GM19035 (cell line): Measurements from ENCODE around the gene KLHL33.
"Not testable (repeated sequence)": the region's sequence is repeated elsewhere in the genome, so short reads cannot be mapped to it uniquely, and the experiment has no call there.

Experiments
- ATAC-seq: cut with Tn5 transposase; IDR thresholded peaks from one replicate; pipeline ENCODE4 v1.9.1; 2021; ENCODE audit not compliant: unreplicated experiment

Gene KLHL33

DNA sequence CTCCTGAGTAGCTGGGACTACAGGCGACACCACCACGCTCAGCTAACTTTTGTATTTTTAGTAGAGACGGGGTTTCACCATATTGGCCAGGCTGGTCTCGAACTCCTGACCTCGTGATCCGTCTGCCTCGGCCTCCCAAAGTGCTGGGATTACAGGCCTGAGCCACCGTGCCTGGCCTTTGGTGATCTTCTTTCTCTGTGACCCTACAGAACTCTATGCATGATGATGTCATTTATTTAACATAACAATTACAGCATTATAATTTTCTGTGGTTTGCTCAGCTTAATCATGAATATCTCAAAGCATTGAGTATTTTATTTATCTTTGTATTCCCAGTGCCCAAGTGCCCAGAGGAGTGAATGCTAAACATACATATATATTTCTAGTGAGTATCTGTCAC is 16.9 kb upstream of the KLHL33 start:
- ATAC-seq, result not testable (repeated sequence)

DNA sequence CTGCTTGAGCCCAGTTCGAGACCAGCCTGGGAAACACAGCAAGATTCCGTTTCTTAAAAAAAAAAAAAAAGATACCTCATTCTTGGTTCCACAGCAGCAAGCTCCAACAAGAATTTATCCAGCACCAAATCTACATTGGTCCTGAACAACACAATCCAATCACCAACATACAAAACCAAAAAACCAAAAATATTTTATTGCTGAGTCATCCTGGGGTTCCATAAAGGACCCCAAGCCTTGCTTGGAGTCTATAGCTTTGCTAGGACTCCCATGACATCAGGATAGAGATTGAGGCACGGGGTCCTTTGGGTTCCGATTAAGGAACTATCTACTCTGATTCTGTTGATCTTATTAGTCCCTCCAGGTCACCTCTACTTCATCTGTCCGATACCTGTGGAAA is 10.9 kb upstream of the KLHL33 start:
- ATAC-seq, result no peak

DNA sequence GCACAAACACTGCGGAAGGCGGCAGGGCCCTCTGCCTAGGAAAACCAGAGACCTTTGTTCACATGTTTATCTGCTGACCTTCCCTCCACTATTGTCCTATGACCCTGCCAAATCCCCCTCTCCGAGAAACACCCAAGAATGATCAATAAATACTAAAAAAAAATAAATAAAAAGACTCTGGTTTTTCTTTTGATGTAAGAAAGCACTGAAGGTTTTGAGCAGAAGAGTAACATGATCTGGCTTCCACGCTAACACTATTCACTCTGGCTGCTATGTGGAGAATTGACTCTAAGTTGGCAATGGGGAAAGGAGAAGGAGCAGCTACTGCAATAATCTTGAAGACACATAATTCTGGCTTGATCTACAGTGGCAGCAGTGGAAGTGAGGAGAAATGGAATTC is 7.7 kb upstream of the KLHL33 start:
- not testable (repeated sequence) for ATAC-seq

DNA sequence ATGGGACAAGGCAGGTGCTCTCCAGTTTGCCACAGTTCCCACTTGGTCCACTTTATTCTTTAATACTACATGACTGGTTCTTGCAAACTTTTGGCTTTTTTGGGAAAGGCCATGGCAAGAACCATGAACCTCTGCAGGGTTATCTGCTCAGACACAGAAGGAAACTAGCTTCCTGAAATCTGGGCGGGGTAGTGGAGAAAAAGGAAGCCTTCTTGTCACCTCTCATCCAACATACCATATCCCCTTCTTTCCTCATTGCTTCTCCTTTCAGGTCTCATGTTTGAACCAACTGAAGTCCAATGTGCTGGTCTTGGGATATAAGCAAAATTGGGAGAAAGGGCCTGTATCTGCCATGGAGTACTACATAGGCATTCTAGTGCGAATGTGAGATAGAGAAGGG is 5.5 kb upstream of the KLHL33 start:
- ATAC-seq, result no peak

DNA sequence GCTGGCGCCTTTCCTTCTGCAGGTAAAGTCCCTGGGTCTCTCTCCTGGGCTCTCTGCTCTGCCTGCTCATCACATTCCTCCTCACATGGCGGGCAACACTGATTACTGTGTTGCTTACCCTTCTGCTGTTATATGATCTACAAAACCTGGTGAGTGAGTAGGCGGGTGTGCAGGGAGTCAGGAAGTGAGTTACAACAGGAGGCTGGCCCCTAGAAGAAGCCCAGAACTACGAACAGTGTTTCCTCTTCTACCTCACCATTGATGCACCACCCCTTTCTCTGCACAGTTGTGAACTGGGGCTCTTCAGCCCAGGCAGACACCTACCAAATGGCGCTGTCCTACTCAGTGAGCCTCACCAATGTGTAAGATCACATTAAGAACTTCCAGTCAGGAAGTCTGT is 4.9 kb upstream of the KLHL33 start:
- ATAC-seq, result no peak

DNA sequence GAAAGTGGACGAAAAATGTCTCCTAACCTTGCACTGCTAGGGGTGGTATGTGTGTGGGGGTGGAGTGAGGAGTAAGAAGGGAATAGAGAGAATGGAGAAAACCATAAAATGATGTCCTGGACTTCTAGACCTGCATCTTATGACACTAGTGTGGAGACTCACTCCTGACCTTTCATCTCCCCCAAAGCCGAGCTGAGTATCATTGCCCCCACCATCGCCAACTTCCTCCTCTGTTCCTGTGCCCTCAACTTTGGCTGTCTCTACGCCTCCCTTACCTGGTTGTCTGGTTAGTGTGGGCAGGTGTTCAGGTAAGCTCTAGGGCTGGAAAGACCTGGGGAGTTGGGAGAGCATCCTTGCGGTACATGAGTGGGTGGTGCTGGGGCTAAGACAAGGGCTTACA is 4.5 kb upstream of the KLHL33 start:
- no peak for ATAC-seq

DNA sequence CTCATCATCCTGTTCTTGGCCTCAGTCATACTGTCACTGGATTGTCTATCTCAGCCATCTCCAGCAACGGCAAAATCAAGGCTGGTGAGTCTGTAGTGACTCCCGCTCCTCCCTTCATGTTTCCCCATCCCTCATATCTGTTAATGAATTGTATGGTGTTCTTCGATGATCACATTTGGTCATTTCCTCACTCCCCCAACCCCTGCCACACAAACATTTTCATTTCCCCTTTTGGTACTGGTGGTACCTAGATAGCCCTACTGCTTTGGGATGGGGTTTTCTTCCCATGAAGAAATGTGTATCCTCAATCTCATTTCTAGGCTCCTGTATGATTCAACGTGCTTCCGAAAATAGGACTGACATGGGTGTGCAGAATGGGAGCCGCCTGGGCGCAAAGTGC is 2.7 kb upstream of the KLHL33 start:
- no peak for ATAC-seq

DNA sequence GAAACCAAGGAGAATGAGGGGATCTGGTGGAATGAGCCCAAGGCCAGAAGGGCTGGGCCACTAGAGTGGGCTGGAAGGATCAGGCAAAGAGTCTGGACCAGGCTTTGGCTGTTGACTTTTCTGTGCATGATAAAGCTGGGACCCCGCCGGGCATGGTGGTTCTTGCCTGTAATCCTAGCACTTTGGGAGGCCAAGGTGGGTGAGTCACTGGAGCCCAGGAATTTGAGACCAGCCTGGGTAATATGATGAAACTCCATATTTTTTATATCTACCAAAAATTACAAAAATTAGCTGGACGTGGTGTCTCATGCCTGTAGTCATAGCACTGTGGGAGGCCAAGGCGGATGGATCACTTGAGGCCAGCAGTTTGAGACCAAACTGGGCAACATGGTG is 393 bp upstream of the KLHL33 start:
- ATAC-seq, result no peak

DNA sequence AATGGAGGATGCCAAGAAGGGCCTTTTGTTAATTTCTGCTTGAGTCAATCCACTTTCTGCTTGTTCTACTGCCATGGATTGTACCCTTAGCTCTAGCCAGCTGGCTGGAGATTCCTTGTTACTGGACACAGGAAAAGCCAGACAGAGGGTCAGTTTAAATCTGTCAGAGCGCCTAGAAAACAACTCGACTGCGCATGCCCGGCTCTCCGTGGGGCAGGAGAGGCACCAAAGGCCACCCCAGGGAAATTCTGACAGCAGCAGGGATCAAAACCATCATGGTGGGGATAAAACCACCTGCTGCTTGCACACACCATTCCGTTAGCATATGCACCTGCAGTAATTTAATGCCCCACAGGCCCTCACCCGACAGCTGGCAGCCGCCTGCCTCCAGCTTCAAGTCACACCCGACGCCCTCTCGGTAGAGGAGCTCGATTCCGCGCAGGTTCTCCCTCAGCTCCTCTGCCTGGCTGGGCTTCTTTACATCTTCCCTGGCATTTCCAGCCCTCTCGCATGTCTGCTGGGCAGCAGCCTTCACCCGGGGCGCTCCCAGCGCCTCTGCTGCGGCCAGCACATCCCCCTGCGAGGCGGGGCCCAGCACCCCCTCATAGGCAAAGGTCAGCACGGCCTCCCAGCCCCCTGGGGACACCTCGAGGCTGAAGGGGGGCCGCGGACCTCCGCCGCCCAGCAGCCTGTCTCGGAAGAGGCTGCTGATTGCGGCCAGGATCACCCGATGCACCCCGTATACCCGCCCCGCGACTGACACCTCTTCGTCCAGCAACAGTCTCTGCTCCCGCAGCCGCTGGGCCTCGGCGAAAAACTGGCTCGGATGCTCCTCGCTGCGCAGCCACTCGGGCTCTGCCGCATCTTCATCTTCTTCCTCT is 1.0 kb downstream of the KLHL33 start:
- ATAC-seq, result no peak

DNA sequence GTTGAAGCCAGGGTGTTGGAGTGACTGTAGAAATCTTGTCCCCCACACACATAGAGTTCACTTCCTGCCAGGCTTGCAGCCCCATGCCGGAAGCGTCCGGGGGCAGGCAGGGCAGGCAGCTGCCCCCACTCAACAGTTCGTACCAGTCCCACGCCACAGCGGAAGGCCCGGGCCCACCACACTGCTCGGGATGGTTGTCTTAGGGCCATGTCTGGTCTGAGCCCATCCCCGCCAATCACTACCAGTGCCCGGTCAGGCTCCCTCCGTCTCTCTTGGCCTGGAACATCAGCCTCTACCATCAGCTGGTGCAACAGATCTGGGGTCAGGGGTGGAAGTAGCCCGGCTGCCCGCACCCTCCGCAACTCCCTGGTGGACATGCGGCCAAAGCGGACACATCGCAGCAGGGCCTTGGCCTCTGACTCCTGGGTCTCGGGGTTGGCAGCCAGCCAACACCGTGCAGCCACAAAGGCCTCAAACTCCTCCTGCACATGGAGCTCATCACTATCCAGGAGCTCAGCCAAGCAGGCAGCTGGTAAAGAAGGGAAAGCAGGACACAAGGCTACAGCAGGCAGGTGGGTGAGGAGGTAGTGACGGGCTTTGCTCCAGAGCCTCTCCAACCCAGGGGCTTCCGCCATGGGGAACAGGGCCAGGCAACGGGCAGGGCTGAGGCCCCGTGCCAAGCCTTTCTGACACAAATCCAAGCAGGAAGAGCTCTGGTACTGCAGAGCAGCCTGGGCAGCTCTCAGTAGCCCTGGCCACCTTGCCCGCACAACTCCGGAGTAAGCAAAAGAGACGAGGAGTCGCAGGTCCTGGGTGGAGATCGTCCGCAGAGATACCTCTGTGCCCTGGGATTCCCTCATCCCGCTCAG is 5.9 kb downstream of the KLHL33 start:
- ATAC-seq, result no peak

DNA sequence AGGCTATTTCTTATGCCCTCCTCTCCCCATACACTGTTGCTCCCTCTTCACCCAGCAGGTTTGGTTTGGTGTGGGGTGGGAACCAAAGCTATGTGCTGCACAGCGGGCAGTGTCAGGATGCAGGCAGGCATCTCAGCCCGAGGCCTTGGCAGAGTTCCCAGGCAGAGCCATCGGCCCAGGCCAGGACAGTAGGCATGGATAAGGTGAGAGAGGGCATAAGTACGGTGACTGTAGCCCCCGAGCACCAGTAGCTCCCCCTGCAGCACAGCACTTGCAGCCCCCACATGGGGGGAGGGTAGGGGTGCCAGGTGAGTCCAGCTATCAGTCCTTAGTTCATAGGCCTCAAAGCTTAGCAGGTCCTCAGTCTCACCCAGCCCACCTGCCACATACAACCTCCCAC is 7.2 kb downstream of the KLHL33 start:
- no peak for ATAC-seq

DNA sequence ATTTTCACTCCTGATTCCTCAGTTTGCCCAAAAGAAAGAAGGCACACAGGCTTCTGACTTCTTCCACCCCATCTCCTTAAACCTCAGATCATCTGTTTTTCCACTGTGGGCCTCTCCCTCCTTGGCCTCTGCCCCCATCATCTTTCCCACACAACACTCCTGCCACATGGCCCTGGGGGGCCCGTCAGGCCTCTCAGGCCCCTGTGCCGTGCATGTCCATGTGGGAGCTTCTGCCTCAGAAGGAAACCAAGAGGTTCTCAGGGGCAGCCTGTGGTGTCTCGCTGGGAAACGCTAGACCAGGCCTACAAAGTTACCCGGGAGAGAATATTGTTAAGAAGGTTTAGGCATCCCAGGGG is 8.0 kb downstream of the KLHL33 start:
- peak; percentile 16 for ATAC-seq

DNA sequence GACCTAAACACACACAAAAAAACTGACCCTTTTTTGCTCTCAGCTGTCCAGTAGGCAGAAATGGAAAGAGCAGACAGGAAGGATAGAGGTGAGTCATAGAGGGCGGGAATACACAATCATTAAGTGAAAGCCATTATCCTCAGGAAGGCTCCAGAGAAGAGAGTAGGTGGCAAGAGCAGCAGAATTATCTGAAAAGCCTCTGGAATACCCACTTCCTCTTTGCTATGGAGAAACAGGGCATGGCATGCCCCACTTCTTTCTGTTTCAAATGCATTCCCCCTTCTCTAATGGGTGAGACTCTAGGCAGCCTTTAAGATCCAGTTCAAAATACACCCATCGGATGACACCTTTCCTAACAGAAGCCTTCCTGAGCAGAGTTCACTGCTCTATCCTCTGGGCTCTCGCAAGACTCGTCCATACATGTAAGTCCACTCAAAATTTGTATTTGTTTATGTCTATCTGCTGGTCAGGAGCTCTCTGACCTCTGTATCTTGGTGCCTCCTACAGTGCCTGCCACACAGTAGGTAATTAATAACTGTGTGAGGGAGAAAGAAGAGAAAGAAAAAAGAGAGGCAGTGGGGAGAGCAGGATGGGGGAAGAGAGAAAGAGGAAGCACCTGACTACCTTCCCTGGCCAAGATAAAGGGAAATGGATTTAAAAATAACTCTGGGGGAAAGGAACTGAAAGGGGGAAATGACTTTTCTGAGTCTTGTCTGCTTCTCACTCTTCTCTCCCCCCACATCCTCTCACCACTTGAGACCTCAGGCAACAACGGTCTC is 8.5 kb downstream of the KLHL33 start:
- peak; percentile 63 for ATAC-seq

DNA sequence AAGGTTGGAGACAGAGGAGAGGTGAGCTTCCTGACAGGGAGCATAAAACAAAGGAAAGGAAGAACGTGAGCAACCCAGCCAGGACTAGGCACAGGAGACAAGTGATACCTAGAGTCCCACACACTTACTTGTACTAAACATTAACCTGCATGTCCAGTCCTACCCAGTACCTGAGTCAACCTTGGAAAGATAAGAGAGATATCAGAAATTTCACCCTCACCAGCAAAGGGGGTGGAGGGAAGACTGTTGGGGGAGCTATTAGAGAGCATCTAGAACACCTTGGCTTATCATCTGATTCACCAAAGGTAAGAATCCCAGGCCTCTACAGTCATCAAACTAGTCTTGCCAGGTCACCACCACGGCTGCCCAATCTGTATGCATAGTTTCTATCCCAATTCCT is 11.1 kb downstream of the KLHL33 start:
- no peak for ATAC-seq

DNA sequence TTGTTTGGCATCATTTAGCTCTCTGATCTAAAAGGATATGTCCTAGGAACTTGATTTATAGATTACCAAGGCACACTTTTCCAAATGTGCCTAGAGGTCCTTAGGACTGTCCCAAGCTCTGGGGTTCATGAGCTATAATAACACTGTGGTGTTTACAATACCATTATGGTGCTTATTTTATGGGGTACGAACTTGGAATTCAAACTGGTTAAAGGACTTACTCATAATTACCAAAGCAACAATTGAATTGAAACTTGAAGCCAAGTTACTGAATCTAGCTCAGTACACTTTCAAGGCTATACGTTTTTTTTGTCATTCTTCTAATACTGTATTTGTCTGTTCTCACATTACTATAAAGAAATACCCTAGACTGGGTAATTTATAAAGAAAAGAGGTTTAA is 13.1 kb downstream of the KLHL33 start:
- no peak for ATAC-seq

DNA sequence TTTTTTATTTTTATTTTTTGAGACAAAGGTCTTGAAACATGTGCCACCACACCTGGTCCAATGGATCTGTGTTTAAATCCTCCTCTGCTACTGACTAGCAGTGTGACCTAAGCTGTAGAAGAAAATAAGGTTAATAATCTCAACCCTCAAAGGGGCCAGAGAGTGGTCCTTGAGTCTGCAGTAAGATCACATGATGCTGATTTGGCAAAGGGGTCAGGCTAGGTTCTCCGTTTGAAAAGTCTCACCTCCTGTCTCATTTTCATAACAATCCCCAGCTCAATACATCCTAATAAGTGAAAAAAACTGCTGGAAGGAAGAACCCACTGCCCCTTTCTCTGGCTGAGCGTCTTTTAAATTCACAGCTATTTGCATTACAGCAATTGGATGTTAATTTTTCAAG is 14.7 kb downstream of the KLHL33 start:
- no peak for ATAC-seq

DNA sequence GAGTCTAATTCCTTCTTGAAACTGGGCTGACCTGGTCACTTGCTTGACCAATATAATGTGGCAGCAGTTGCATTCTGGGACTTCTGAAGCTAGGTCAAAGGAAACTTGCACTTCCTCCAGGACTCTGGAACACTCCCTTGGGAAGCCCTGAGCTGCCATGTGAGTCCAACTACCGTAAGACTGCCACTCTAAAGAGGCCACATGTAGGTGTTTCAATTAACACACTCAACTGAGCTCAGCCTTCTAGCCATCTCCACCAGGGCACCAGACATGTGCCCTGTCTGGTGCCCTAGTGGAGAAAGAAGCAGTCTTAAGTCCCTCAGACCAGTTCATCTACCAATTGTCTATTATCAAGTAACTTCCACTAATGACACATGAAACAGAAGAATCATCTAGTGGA is 16.5 kb downstream of the KLHL33 start:
- no peak for ATAC-seq

DNA sequence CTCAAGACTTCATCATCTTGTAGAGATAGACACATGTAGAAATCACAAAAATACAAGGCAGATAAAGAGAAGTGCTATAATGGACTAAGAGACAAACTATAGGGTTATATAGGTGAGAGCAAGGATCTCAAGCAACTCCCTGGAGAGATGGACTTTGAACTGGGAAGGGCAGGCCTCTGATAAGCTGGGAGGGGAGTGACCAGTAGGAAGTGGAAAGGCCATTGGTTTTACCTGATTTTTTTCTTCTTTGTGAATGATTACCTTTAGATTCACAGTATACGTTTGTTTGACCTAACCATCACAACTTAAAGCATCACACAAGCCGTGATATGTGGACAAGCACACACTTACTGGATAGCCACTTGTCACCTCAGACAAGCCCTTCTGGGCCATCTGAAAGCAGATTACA is 17.5 kb downstream of the KLHL33 start:
- no peak for ATAC-seq

DNA sequence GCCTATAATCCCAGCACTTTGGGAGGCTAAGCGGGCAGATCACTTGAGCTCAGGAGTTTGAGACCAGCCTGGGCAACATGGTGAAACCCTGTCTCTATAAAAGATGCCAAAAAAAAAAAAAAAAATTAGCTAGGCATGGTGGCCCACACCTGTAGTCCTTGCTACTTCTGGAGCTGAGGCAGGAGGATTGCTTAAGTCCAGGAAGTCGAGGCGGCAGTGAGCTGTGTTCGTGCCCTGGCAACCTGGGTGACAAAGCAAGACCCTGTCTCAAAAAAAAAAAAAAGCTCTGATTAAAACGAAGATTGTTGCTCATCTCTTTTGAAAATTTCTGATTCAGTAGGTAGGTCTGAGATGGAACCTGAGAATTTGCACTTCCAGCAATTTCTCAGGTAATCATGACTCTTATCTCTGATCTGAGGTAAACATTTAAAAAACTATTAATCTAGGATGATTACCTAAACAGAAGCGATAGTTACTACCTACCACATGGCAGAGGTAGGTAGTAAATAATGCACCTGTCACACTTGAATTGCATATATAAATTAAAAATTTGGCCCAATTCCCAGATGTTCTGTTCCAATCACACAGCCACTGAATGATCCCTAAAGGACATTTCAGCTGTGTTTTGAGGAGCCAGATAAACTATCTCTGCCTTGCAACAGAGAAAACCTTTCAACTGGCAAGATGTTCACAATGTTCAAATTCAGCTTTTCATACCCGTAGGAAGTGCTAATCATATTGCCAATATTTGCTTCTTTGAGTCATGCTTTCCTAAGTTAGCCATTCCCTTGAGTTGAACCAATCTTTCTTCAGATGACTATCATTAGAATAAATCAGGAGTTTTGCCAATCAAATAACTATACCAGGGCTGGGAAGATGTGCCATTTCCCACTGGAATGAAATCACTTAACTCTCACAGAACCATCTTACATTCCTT is 18.4 kb downstream of the KLHL33 start:
- no peak for ATAC-seq

DNA sequence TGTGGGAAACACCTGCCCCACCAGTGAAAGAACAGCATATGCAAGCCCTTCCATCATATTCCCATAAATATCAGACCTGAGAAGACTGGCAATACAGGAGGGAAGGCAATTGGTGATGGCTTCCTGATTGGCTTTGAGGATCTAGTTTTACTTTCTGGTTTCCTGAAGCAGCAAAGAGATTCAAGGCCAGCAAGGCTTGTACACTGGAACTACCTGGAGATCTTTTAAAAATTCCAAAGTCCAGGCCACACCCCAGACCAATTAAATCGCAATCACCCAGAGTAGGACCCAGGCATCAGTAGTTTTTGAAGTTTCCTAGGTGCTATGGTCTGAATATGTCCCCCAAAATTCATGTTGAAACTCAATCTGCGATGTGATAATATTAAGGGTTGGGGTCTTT is 19.7 kb downstream of the KLHL33 start:
- ATAC-seq, result no peak
